ENCODE data around the gene TDP1. TPM values are rescaled to one million over a fixed set of nuclear protein-coding genes. Genes with fewer than 3 reads are reported as not detected.

TDP1 gene
- total and polyA plus RNA-seq, 9 of the 15 experiments (the other 6 are each of a cell fraction or from before 2014, with no cell fraction given), result 21.4 to 41.6 (median 32.3) TPM

GRCh38 chr14:89927186-89927865 lies 28.4 kb upstream of the TDP1 start:
- TF ChIP-seq ZNF280B (CRISPR knock-in tag; IDR thresholded peaks at IDR 0.05) (no peak), SNAPC5 (CRISPR knock-in tag; IDR thresholded peaks at IDR 0.05) (no peak), ZNF354B (CRISPR knock-in tag; IDR thresholded peaks at IDR 0.05) (no peak), POLR2AphosphoS5 (IDR thresholded peaks at IDR 0.05; ENCODE audit: control insufficient read depth, insufficient read depth, low read depth, low read length) (no peak), MXI1 (IDR thresholded peaks at IDR 0.05; ENCODE audit: low read depth, low read length) (no peak)
- ATAC-seq (no peak), FAIRE-seq (no peak), DNase-seq (ENCODE audit: extremely low read depth in 1 of 4, low spot score in 3 of 4) (no peak)
- BruUV-seq (replicated peaks), result no TSS peak
- Histone ChIP-seq H3K4me3 (no peak overlapping the region), H3K9me3 (replicated peaks; ENCODE audit: control insufficient read depth, insufficient read depth, low read depth, low read length) (no peaks in the 10 kb centered on the region), H3K36me3 (ENCODE audit: control insufficient read depth, insufficient read depth, low read length) (peaks cover 14% of the 10 kb centered on the region; the same call in 2 of the 3 replicates), H3K79me2 (ENCODE audit: control insufficient read depth, insufficient read depth, low read length) (no peaks in the 10 kb centered on the region), H2AFZ (ENCODE audit: low read depth, low read length) (no peak overlapping the region), H3K9ac (ENCODE audit: insufficient read depth in 1 of 2, low read depth in 2 of 2, low read length in 2 of 2) (no peak overlapping the region), H3K27me3 (ENCODE audit: control insufficient read depth in 2 of 2, insufficient read depth in 2 of 2, low read length in 2 of 2) (no peaks in the 10 kb centered on the region), H4K20me1 (replicated peaks; ENCODE audit: control insufficient read depth, insufficient read depth, low read length) (no peaks in the 10 kb centered on the region), H3K4me2 (ENCODE audit: insufficient read depth, low read length) (no peak overlapping the region), H3K4me1 (replicated peaks in 1 of 2; ENCODE audit: control insufficient read depth in 2 of 2, insufficient read depth in 2 of 2, low read length in 2 of 2) (no peaks in the 10 kb centered on the region), H3K9me1 (ENCODE audit: control insufficient read depth, insufficient read depth, low read length) (no peaks in the 10 kb centered on the region), H3K27ac (ENCODE audit: extremely low read depth, low read depth, low read length) (no peak overlapping the region)
- ChIA-PET CTCF (ENCODE audit: low intra/inter-chr PET ratio) (no interaction called here), POLR2A (no interaction called here)
- intact Hi-C loops (cut with micrococcal nuclease) (no loop called here), in situ Hi-C loops (cut with MboI) (loop anchor here (25.0 kb wide), 1 partner anchor 310 kb away; no protein-coding TSS in a partner anchor)
- 77% methylated on average over 12 of the region's 13 CpGs for WGBS (ENCODE audit: insufficient coverage, low coverage, missing lambda C conversion rate)
